Measurements from ENCODE around the gene RXRB.

Gene RXRB

GRCh38 chr6:33195304-33196165 is 4.9 kb downstream of the RXRB start:
- no peak for DNase-seq

- no peak for DNase-seq
Observed at GRCh38 chr6:33194431-33194979, 6.0 kb downstream of the RXRB start.

GRCh38 chr6:33193619-33194018 is 6.8 kb downstream of the RXRB start:
- no peak for DNase-seq

GRCh38 chr6:33192671-33193602 is 7.5 kb downstream of the RXRB start:
- no peak for DNase-seq

GRCh38 chr6:33192105-33192646 is 8.3 kb downstream of the RXRB start, which contains the start of gene COL11A2:
Gene COL11A2 (minus strand): TSS chr6:33192467. CDS start chr6:33192240, 227 bp downstream.
- no peak for DNase-seq

- no peak for DNase-seq
Observed at GRCh38 chr6:33191383-33192104, 8.9 kb downstream of the RXRB start.

- no peak for DNase-seq
Observed at GRCh38 chr6:33190504-33191107, 9.9 kb downstream of the RXRB start.

GRCh38 chr6:33189625-33190448 is 10.6 kb downstream of the RXRB start:
- DNase-seq = no peak

GRCh38 chr6:33189164-33189563 is 11.3 kb downstream of the RXRB start:
- DNase-seq = no peak

- no peak for DNase-seq
Observed at GRCh38 chr6:33187809-33188208, 12.7 kb downstream of the RXRB start.

GRCh38 chr6:33185654-33186187 is 14.7 kb downstream of the RXRB start:
- no peak for DNase-seq

GRCh38 chr6:33185190-33185589 is 15.3 kb downstream of the RXRB start:
- DNase-seq = no peak

GRCh38 chr6:33183071-33183683 is 17.3 kb downstream of the RXRB start:
- no peak for DNase-seq

- DNase-seq = no peak
Observed at GRCh38 chr6:33181141-33181540, 19.3 kb downstream of the RXRB start.

GRCh38 chr6:33178755-33179475 is 21.6 kb downstream of the RXRB start:
- DNase-seq = no peak

- DNase-seq = no peak
Observed at GRCh38 chr6:33177552-33178446, 22.7 kb downstream of the RXRB start.

- no peak for DNase-seq
Observed at GRCh38 chr6:33176906-33177305, 23.6 kb downstream of the RXRB start.

GRCh38 chr6:33175436-33176069 is 24.9 kb downstream of the RXRB start:
- no peak for DNase-seq
